SK-N-SH (cell line): Measurements from ENCODE around the gene SH3RF2. TPM values are rescaled to one million over a fixed set of nuclear protein-coding genes. Genes with fewer than 3 reads are reported as not detected.

ENCODE experiments used
- CTCF ChIA-PET: fragments of 300-600, 350-600 bp; formaldehyde crosslinking; extraction: SDS; loops from one replicate; lab custom pipeline; 2021; lab: Yijun Ruan, JAX
- POLR2A ChIA-PET: fragments of 350-600 bp; sonication (Branson Sonifier 250); formaldehyde crosslinking; extraction: SDS; loops from one replicate; lab custom pipeline; 2020; ENCODE audit warnings: antibody characterized with exemption, inconsistent platforms; lab: Yijun Ruan, JAX
- DNase-seq: peaks from one replicate; pipeline ENCODE4 v3.0.0; 2012
- H2AFZ ChIP-seq: fragments of 200-600 bp; sonication (generic); 2 replicates; pipeline ENCODE4 v1.8.1; 2016; ENCODE audit warnings: antibody characterized with exemption, mild to moderate bottlenecking, low read depth
- H3F3A ChIP-seq: fragments of 200-600 bp; sonication (generic); replicated peaks from 2 replicates; pipeline ENCODE3; 2016; ENCODE audit warnings: antibody characterized with exemption, mild to moderate bottlenecking; ENCODE audit not compliant: insufficient read depth
- H3K27ac ChIP-seq, 2 experiments: fragments of 200-500 bp in 1 of 2; fragments of 200-600 bp in 1 of 2; sonication (Bioruptor generic) in 1 of 2; sonication (generic), shearing (Covaris generic) in 1 of 2; 2 replicates each; pipeline versions ENCODE4 v1.5.1 to v1.6.1; 2014 to 2016; ENCODE audit warnings: low read depth in 2 of 2, inconsistent platforms in 1 of 2, low read length in 1 of 2, mild to moderate bottlenecking in 1 of 2, mixed read lengths in 1 of 2
- H3K27me3 ChIP-seq: fragments of 200-600 bp; sonication (generic), shearing (Covaris generic); 2 replicates; pipeline ENCODE4 v1.6.1; 2016; ENCODE audit warnings: mixed run types; ENCODE audit not compliant: insufficient read depth
- H3K36me3 ChIP-seq, 2 experiments: fragments of 200-500 bp in 1 of 2; fragments of 200-600 bp in 1 of 2; sonication (Bioruptor generic) in 1 of 2; sonication (generic) in 1 of 2; replicated peaks in 1 of 2; 2 replicates each; pipeline versions ENCODE3 to v1.5.1; 2014 to 2016; ENCODE audit warnings: low read length in 1 of 2, mild to moderate bottlenecking in 1 of 2; ENCODE audit not compliant: insufficient read depth in 2 of 2, control insufficient read depth in 1 of 2
- H3K4me1 ChIP-seq, 2 experiments: fragments of 200-500 bp in 1 of 2; fragments of 200-600 bp in 1 of 2; sonication (Bioruptor generic) in 1 of 2; sonication (generic), shearing (Covaris generic) in 1 of 2; 2 replicates each; pipeline versions ENCODE4 v1.5.1 to v1.6.1; 2014 to 2016; ENCODE audit warnings: low read depth in 1 of 2, low read length in 1 of 2, mixed run types in 1 of 2; ENCODE audit not compliant: insufficient read depth in 2 of 2, control insufficient read depth in 1 of 2
- H3K4me2 ChIP-seq: fragments of 200-600 bp; sonication (generic), shearing (Covaris generic); 2 replicates; pipeline ENCODE4 v1.6.1; 2017; ENCODE audit warnings: mixed run types
- H3K4me3 ChIP-seq, 2 experiments: fragments of 200-500 bp in 1 of 2; fragments of 200-600 bp in 1 of 2; sonication (Bioruptor generic) in 1 of 2; sonication (generic), shearing (Covaris generic) in 1 of 2; 2 replicates each; pipeline versions ENCODE4 v1.5.1 to v1.8.1; 2014 to 2016; ENCODE audit warnings: low read depth in 2 of 2, inconsistent platforms in 1 of 2, low read length in 1 of 2, mild to moderate bottlenecking in 1 of 2, mixed read lengths in 1 of 2, moderate library complexity in 1 of 2
- H3K79me2 ChIP-seq: fragments of 200-600 bp; sonication (generic); 2 replicates; pipeline ENCODE4 v1.8.1; 2017; ENCODE audit warnings: mild to moderate bottlenecking; ENCODE audit not compliant: insufficient read depth
- H3K9ac ChIP-seq: fragments of 200-600 bp; sonication (generic); 2 replicates; pipeline ENCODE4 v1.6.1; 2017; ENCODE audit warnings: mixed run types
- H3K9me2 ChIP-seq: fragments of 200-600 bp; sonication (generic); 2 replicates; pipeline ENCODE4 v1.6.1; 2017; ENCODE audit warnings: mixed run types
- H3K9me3 ChIP-seq: fragments of 200-600 bp; sonication (generic); 2 replicates; pipeline ENCODE4 v1.6.1; 2017; ENCODE audit warnings: mixed run types, mild to moderate bottlenecking, moderate library complexity
- H4K20me1 ChIP-seq: fragments of 200-600 bp; sonication (generic); 2 replicates; pipeline ENCODE4 v1.6.1; 2017; ENCODE audit warnings: mild to moderate bottlenecking, mixed run types; ENCODE audit not compliant: insufficient read depth
- CHD2 ChIP-seq: fragments of 150-350 bp; IDR thresholded peaks from 2 replicates; pipeline ENCODE4 v1.6.1; 2018; ENCODE audit warnings: low read length; ENCODE audit not compliant: partially characterized antibody
- EZH2phosphoT487 ChIP-seq: fragments of 200-600 bp; sonication (generic); IDR thresholded peaks from 2 replicates; pipeline ENCODE4 v1.6.1; 2017; ENCODE audit warnings: low read depth, mixed run types, mild to moderate bottlenecking, antibody characterized with exemption, moderate library complexity, borderline replicate concordance
- FOSL2 ChIP-seq: IDR thresholded peaks from 2 replicates; pipeline ENCODE4 v1.4.0; 2012; ENCODE audit warnings: low read depth, mild to moderate bottlenecking, moderate library complexity, borderline replicate concordance
- FOXM1 ChIP-seq: IDR thresholded peaks from 2 replicates; pipeline ENCODE4 v1.4.0; 2012; ENCODE audit warnings: low read depth, mild to moderate bottlenecking
- GABPA ChIP-seq: IDR thresholded peaks from 2 replicates; pipeline ENCODE4 v1.4.0; 2012; ENCODE audit warnings: low read depth, mild to moderate bottlenecking
- MAX ChIP-seq: IDR thresholded peaks from 2 replicates; pipeline ENCODE4 v1.4.0; 2012; ENCODE audit warnings: low read depth
- POLR2AphosphoS5 ChIP-seq: IDR thresholded peaks from 2 replicates; pipeline ENCODE4 v1.6.1; 2012; ENCODE audit warnings: low read depth, low read length
- RAD21 ChIP-seq: IDR thresholded peaks from 2 replicates; pipeline ENCODE4 v1.6.1; 2012; ENCODE audit warnings: mild to moderate bottlenecking, low read length
- REST ChIP-seq: IDR thresholded peaks from 2 replicates; pipeline ENCODE4 v1.6.1; 2012; ENCODE audit warnings: mild to moderate bottlenecking, low read depth, low read length, moderate library complexity
- RFX5 ChIP-seq: IDR thresholded peaks from 2 replicates; pipeline ENCODE4 v1.6.1; 2012; ENCODE audit warnings: mild to moderate bottlenecking, improper control_type of control experiment, low read length
- RXRA ChIP-seq: IDR thresholded peaks from 2 replicates; pipeline ENCODE4 v1.4.0; 2012; ENCODE audit warnings: low read depth, mild to moderate bottlenecking, borderline replicate concordance
- SIN3A ChIP-seq: IDR thresholded peaks from 2 replicates; pipeline ENCODE4 v1.6.1; 2012; ENCODE audit warnings: low read depth, mild to moderate bottlenecking, low read length, moderate library complexity, borderline replicate concordance
- TAF1 ChIP-seq: IDR thresholded peaks from 2 replicates; pipeline ENCODE4 v1.6.1; 2012; ENCODE audit warnings: low read depth, mild to moderate bottlenecking, low read length, moderate library complexity, borderline replicate concordance
- TEAD4 ChIP-seq: IDR thresholded peaks from 2 replicates; pipeline ENCODE4 v1.4.0; 2012; ENCODE audit warnings: mild to moderate bottlenecking, borderline replicate concordance; ENCODE audit not compliant: insufficient read depth
- USF2 ChIP-seq: fragments of 150-350 bp; IDR thresholded peaks from 2 replicates; pipeline ENCODE4 v1.6.1; 2017; ENCODE audit warnings: antibody characterized with exemption, low read length, low read depth, borderline replicate concordance
- WGBS: methylation state at CpG from one replicate; pipeline ENCODE4 v1.1.6; 2017; ENCODE audit warnings: low lambda C conversion rate; 5-methylcytosine and 5-hydroxymethylcytosine counted together
- polyA plus RNA-seq, 3 experiments: library from polyadenylated mRNA; depleted of rRNA; stranded (reverse); fragments of >200 nt; gene quantifications; 2 replicates each; pipeline ENCODE4 v1.2.3, GENCODE V29; 2012
- TF ChIP-seq, protein P1 (sequence below): fragments of 150-350 bp; IDR thresholded peaks from 2 replicates; pipeline ENCODE4 v1.6.1; 2016; ENCODE audit warnings: mild to moderate bottlenecking, low read depth, low read length

The SH3RF2 gene
- polyA plus RNA-seq, 1 of the 3 experiments (the other 2 are of a cell fraction) = 0.87 TPM

DNA sequence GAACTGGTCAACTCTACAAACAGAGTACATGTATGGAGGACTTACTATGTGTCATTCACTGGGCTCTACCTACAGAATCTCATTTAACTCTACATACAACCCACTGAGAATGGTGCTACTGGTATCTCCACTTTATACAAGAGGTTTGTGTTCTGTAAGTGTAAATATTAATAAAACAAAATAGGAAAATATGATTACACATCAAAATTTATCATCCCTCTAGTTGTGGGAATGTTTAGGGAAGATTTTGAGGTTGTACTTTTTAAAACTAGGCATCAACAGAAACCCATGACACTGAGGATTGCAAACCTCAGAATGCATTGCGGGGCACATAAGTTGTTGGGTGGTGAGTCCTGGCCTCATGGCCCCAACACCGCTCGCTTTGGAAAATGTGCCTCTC is 11.7 kb downstream of the SH3RF2 start:
- no peak for DNase-seq
- CTCF ChIA-PET = interaction anchor here (0.7 kb wide), 1 partner anchor 93 kb away, joined by 4 read pairs; no protein-coding TSS in a partner anchor
- TF ChIP-seq, protein P1, sequence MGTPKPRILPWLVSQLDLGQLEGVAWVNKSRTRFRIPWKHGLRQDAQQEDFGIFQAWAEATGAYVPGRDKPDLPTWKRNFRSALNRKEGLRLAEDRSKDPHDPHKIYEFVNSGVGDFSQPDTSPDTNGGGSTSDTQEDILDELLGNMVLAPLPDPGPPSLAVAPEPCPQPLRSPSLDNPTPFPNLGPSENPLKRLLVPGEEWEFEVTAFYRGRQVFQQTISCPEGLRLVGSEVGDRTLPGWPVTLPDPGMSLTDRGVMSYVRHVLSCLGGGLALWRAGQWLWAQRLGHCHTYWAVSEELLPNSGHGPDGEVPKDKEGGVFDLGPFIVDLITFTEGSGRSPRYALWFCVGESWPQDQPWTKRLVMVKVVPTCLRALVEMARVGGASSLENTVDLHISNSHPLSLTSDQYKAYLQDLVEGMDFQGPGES = no peak
- no peak for TF ChIP-seq MAX
- no peak for TF ChIP-seq EZH2phosphoT487
- TF ChIP-seq POLR2AphosphoS5 = no peak
- no peak for TF ChIP-seq USF2
- TF ChIP-seq CHD2 = no peak
- no peak for TF ChIP-seq FOXM1
- TF ChIP-seq TEAD4 = no peak
- no peak for TF ChIP-seq RXRA
- no peak for TF ChIP-seq TAF1
- no peak for TF ChIP-seq GABPA
- TF ChIP-seq SIN3A = no peak
- no peak for TF ChIP-seq RFX5
- no peak for TF ChIP-seq RAD21
- TF ChIP-seq REST = no peak
- no peak for TF ChIP-seq FOSL2
- H3K9me3 ChIP-seq = no peaks in the 10 kb centered on the region
- no peak overlapping the region for H3K4me2 ChIP-seq
- no peaks in the 10 kb centered on the region for H3K27me3 ChIP-seq
- no peak overlapping the region for H2AFZ ChIP-seq
- no peaks in the 10 kb centered on the region for H3K36me3 ChIP-seq
- H3K79me2 ChIP-seq = no peaks in the 10 kb centered on the region
- H3K4me1 ChIP-seq = peaks cover 3 to 31% of the 10 kb centered on the region in 2 experiments; a peak in 2 of 4 replicates
- no peak overlapping the region for H3K9ac ChIP-seq
- H3K4me3 ChIP-seq = no peak overlapping the region
- POLR2A ChIA-PET = no interaction called here
- H3F3A ChIP-seq = peaks cover 23% of the 10 kb centered on the region
- H4K20me1 ChIP-seq = no peaks in the 10 kb centered on the region
- H3K9me2 ChIP-seq = no peaks in the 10 kb centered on the region
- no peak overlapping the region for H3K27ac ChIP-seq
- WGBS = 97% methylated on average over 3 of the region's 3 CpGs
